HFFc6 (cell line): ENCODE measurements around the gene SNX15. TPM values are rescaled to one million over a fixed set of nuclear protein-coding genes. Genes with fewer than 3 reads are reported as not detected.

Experiments
- DNase-seq: peaks from one replicate; pipeline ENCODE4 v3.0.0-alpha.2; 2018
- H3K27ac Mint-ChIP-seq: 2 replicates; pipeline ENCODE4 v1.8.0; 2020; ENCODE audit warnings: mild to moderate bottlenecking, mixed read lengths
- H3K27me3 Mint-ChIP-seq: 2 replicates; pipeline ENCODE4 v1.8.0; 2021; ENCODE audit warnings: mild to moderate bottlenecking, moderate library complexity, mixed read lengths; ENCODE audit not compliant: insufficient read depth
- H3K36me3 Mint-ChIP-seq: 2 replicates; pipeline ENCODE4 v1.8.0; 2021; ENCODE audit warnings: low read depth, mixed read lengths
- H3K4me1 Mint-ChIP-seq: 2 replicates; pipeline ENCODE4 v1.8.0; 2020; ENCODE audit warnings: low read depth, mixed read lengths
- H3K4me3 Mint-ChIP-seq: 2 replicates; pipeline ENCODE4 v1.8.0; 2020; ENCODE audit warnings: mild to moderate bottlenecking, moderate library complexity, mixed read lengths
- H3K9me3 Mint-ChIP-seq: 2 replicates; pipeline ENCODE4 v1.8.0; 2020; ENCODE audit warnings: mild to moderate bottlenecking, mixed read lengths
- total RNA-seq, 6 experiments: library from RNA; stranded (reverse); fragmentation: NEBNext Ultra II Directional; extraction: Animal tissue kit (Norgen Biotek cat#: 25700); gene quantifications; 2 replicates in 1 of 6; 3 replicates in 5 of 6; pipeline ENCODE4 v1.2.3, GENCODE V29; 2021
- TF ChIP-seq, protein P1 (sequence below): fragments of 200-600 bp; sonication (generic); IDR thresholded peaks from 2 replicates; pipeline ENCODE4 v1.5.0; 2021; ENCODE audit warnings: antibody characterized with exemption, mild to moderate bottlenecking

SNX15 gene
- total RNA-seq, 6 experiments from 2014 or later, result 18.7 to 26.6 (median 25.0) TPM

GRCh38 chr11:65058012-65058411 lies 30.8 kb downstream of the SNX15 start:
- TF ChIP-seq, protein P1, sequence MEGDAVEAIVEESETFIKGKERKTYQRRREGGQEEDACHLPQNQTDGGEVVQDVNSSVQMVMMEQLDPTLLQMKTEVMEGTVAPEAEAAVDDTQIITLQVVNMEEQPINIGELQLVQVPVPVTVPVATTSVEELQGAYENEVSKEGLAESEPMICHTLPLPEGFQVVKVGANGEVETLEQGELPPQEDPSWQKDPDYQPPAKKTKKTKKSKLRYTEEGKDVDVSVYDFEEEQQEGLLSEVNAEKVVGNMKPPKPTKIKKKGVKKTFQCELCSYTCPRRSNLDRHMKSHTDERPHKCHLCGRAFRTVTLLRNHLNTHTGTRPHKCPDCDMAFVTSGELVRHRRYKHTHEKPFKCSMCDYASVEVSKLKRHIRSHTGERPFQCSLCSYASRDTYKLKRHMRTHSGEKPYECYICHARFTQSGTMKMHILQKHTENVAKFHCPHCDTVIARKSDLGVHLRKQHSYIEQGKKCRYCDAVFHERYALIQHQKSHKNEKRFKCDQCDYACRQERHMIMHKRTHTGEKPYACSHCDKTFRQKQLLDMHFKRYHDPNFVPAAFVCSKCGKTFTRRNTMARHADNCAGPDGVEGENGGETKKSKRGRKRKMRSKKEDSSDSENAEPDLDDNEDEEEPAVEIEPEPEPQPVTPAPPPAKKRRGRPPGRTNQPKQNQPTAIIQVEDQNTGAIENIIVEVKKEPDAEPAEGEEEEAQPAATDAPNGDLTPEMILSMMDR, result no peak
- no peaks in the 10 kb centered on the region for H3K36me3 Mint-ChIP-seq
- no peaks in the 10 kb centered on the region for H3K9me3 Mint-ChIP-seq
- H3K4me1 Mint-ChIP-seq, result peaks cover 7% of the 10 kb centered on the region; the same call in 1 of the 2 replicates
- H3K4me3 Mint-ChIP-seq, result no peak overlapping the region
- H3K27ac Mint-ChIP-seq, result no peak overlapping the region
- H3K27me3 Mint-ChIP-seq, result peaks cover 18% of the 10 kb centered on the region
- no peak for DNase-seq

DNA sequence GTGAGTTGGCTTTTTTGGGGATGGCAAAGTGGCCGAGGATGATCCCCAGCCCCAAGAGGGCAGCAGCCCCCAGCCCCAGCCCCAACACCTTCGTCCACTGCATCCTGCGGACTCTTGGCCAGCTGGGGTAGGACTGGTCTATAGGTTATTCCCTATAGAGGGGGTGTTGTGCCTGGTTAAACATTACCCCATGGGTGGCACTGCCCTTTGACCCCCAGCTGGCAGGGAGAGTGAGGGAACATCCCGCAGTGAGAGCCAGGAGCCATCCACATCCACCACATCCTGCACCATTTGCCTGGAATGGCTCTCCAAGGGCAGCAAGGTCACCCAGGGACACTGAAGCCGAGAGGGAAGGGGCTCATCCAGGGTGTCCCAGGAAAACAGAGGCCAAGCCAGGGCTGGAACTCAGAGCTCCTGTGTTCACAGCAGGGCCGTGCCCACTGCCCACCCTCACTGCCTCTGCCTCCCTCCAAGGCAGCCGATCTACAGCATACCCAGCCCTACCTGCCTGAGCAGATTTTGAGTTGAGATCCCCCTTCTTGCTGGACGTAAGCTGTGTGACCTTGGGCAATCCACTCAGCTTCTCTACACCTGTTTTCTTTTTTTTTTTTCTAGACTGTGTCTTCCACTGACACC lies 31.3 kb downstream of the SNX15 start, which contains the start of gene NAALADL1:
Gene NAALADL1, minus strand, starts transcription at position 135 of the 636 bp plus-strand sequence. Its CDS starts 32 bp downstream, at position 103.
- TF ChIP-seq, protein P1, result no peak
- Mint-ChIP-seq H3K27me3 (peaks cover 18% of the 10 kb centered on the region), H3K4me3 (no peak within 1 kb of the TSS), H3K27ac (no peak within 1 kb of the TSS), H3K4me1 (peaks cover 7% of the 10 kb centered on the region; the same call in 1 of the 2 replicates), H3K9me3 (no peaks in the 10 kb centered on the region), H3K36me3 (no peaks in the 10 kb centered on the region)
- no peak for DNase-seq

DNA sequence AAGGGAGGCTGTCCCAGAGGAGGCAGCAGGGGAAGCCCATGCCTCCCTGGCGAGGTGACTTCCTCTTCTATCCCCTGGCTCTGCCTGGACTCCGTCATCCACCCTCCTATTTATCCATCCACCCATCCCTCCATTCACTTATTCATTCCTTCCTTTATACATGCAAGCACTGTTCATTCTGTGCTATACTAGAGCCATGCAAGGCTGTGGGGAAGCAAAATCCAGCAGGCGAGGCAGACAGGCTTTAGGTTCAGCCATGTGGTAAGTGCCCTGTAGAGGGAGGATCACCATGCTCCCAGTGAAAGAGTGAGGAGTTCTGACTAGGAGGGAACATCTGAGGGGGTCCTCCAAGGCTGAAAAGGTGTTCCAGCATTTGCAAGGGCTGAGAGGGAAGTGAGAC lies 32.3 kb downstream of the SNX15 start:
- Mint-ChIP-seq H3K27ac (no peak overlapping the region), H3K9me3 (no peaks in the 10 kb centered on the region)
- DNase-seq, result no peak

GRCh38 chr11:65059959-65060824 lies 33.0 kb downstream of the SNX15 start:
- H3K9me3 Mint-ChIP-seq, result no peaks in the 10 kb centered on the region
- no peaks in the 10 kb centered on the region for H3K36me3 Mint-ChIP-seq
- peaks cover 7% of the 10 kb centered on the region; the same call in 1 of the 2 replicates for H3K4me1 Mint-ChIP-seq
- no peak for DNase-seq
- no peak overlapping the region for H3K27ac Mint-ChIP-seq
- TF ChIP-seq, protein P1, result no peak
- peaks cover 9% of the 10 kb centered on the region for H3K27me3 Mint-ChIP-seq
- H3K4me3 Mint-ChIP-seq, result no peak overlapping the region

More for the DNA sequence above, 32.3 kb downstream of the SNX15 start:
- Mint-ChIP-seq H3K4me1 (peaks cover 7% of the 10 kb centered on the region; the same call in 1 of the 2 replicates), H3K27me3 (peaks cover 9% of the 10 kb centered on the region), H3K36me3 (no peaks in the 10 kb centered on the region), H3K4me3 (no peak overlapping the region)
- TF ChIP-seq, protein P1, result no peak

DNA sequence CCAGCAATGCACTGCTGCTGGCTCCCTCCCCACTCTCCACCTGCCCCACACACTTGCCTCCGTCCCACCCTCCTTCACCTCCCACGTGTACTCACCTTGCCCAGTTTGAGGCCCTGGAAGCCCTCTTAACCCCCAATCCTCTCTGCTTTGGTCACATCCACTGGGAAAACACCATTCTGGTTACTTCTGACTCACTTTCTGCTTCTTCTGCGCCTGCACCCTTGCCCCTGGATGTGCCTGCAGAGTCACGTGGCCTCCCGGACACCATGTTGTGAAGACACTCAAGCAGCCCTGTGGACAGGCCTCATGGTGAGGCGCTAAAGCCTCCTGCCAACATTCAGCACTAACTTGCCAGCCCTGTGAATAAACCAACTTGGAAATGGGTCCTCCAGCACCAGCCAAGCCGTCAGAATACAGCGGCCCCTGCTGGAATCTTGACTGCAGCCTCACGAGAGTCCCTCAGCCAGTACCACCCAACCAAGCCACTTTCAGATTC lies 33.7 kb downstream of the SNX15 start:
- Mint-ChIP-seq H3K27me3 (peaks cover 9% of the 10 kb centered on the region), H3K27ac (no peak overlapping the region), H3K36me3 (no peaks in the 10 kb centered on the region), H3K4me3 (no peak overlapping the region), H3K4me1 (peaks cover 7% of the 10 kb centered on the region; the same call in 1 of the 2 replicates), H3K9me3 (no peaks in the 10 kb centered on the region)
- DNase-seq, result peak; percentile 17
- TF ChIP-seq, protein P1, result peak; percentile 61
